Mucosa of descending colon (tissue), 3 donors: Measurements from ENCODE around the gene PTGFR. TPM values are rescaled to one million over a fixed set of nuclear protein-coding genes. Genes with fewer than 3 reads are reported as not detected.

Experiments
- ATAC-seq: fragments of 200-7000 bp; cut with Tn5 transposase; one replicate; pipeline ENCODE4 v1.9.1; 2020; ENCODE audit warnings: mild to moderate bottlenecking, moderate library complexity
- DNase-seq, 3 donors: peaks; one replicate each; pipeline ENCODE4 v3.0.0-alpha.2; 2020
- H3K36me3 ChIP-seq: fragments of 200-600 bp; one replicate; pipeline ENCODE4 v1.8.0; 2021; ENCODE audit warnings: low read depth, mild to moderate bottlenecking
- H3K4me1 ChIP-seq: fragments of 200-600 bp; one replicate; pipeline ENCODE4 v1.8.0; 2021; ENCODE audit warnings: low read depth, mild to moderate bottlenecking
- H3K4me3 ChIP-seq: fragments of 200-600 bp; one replicate; pipeline ENCODE4 v1.8.0; 2021; ENCODE audit warnings: mild to moderate bottlenecking
- H3K9me3 ChIP-seq: fragments of 200-600 bp; one replicate; pipeline ENCODE4 v1.8.0; 2021; ENCODE audit warnings: mild to moderate bottlenecking
- intact Hi-C, 2 donors: fragments of 100-400 bp; cut with DNase I in 1 of 2; cut with micrococcal nuclease in 1 of 2; formaldehyde crosslinking; loops; one replicate each; pipeline versions ENCODE4 v1.11.0 to v1.11.1; 2022; cut with DNase I, micrococcal nuclease
- total RNA-seq, 3 donors: library from RNA; stranded (reverse); fragmentation: NEBNext Ultra II Directional in 2 of 3; extraction: Animal tissue kit (Norgen Biotek cat#: 25700) in 2 of 3; gene quantifications; one replicate each; pipeline versions ENCODE4 v1.2.1 to v1.2.4, GENCODE V29; 2021 to 2023
- TF ChIP-seq, protein P1 (sequence below): fragments of 200-600 bp; IDR thresholded peaks from one replicate; pipeline ENCODE4 v1.8.0; 2022; ENCODE audit warnings: antibody characterized with exemption, mild to moderate bottlenecking
- donor health status: DM: no; HTN: no; CAD: no; lungs with moderate emphysema.
- donor health status: DM: no; HTN: no; CAD: no.
- donor health status: DM: no; HTN: yes; CAD: no.

Gene PTGFR
- total RNA-seq, 3 donors from 2014 or later, result 0.49 to 2.1 (median 1.7) TPM

DNA sequence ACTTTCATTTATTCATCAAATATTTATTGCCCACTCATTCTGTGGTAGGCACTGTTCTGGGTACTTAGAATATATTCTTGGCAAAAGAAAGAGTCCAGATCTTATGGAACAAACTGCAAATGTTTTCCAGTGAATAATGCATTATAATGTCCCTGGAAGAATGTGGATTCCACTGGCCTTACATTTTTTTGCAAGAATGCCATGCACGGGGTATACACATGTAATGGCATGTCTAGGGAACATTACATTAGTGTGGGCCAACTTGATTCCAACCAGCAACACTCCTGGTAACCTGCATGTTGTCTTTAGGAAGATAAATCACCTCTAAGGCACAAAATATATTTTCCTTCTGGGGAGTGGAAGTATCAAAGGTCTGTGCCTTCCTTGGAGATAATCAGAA lies 96.4 kb downstream of the PTGFR start:
- no peaks in the 10 kb centered on the region for H3K9me3 ChIP-seq
- DNase-seq (no peak), ATAC-seq (no peak)
- no peak overlapping the region for H3K4me3 ChIP-seq
- intact Hi-C loops, result no loop called here
- no peaks in the 10 kb centered on the region for H3K36me3 ChIP-seq
- TF ChIP-seq, protein P1, sequence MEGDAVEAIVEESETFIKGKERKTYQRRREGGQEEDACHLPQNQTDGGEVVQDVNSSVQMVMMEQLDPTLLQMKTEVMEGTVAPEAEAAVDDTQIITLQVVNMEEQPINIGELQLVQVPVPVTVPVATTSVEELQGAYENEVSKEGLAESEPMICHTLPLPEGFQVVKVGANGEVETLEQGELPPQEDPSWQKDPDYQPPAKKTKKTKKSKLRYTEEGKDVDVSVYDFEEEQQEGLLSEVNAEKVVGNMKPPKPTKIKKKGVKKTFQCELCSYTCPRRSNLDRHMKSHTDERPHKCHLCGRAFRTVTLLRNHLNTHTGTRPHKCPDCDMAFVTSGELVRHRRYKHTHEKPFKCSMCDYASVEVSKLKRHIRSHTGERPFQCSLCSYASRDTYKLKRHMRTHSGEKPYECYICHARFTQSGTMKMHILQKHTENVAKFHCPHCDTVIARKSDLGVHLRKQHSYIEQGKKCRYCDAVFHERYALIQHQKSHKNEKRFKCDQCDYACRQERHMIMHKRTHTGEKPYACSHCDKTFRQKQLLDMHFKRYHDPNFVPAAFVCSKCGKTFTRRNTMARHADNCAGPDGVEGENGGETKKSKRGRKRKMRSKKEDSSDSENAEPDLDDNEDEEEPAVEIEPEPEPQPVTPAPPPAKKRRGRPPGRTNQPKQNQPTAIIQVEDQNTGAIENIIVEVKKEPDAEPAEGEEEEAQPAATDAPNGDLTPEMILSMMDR, result no peak
- no peaks in the 10 kb centered on the region for H3K4me1 ChIP-seq

Other genes with a start within 250 kb of the PTGFR start
- 10 to 100 TPM in 1 of 3 donors, 1 to 10 TPM in 2; 1.8 to 10.8 (median 5.3) TPM for gene IFI44L, start 129.5 kb downstream of the PTGFR start, total RNA-seq
- 10 to 100 TPM in 1 of 3 donors, 1 to 10 TPM in 2; 4.3 to 15.6 (median 8.1) TPM for gene IFI44, start 158.9 kb downstream of the PTGFR start, total RNA-seq